RWPE1 (cell line): ENCODE measurements around the gene OSBPL10.
A peak's percentile ranks its signal among the peaks of the same experiment; 100 is the strongest.

Source experiments
- CTCF ChIA-PET: fragments of 350-600 bp; sonication (Branson Sonifier 250); formaldehyde crosslinking; extraction: SDS; loops from one replicate; lab custom pipeline; 2021; lab: Yijun Ruan, JAX
- POLR2A ChIA-PET: fragments of 400-600 bp; formaldehyde crosslinking; extraction: SDS; loops from one replicate; lab custom pipeline; 2020; ENCODE audit warnings: antibody characterized with exemption; ENCODE audit not compliant: low non-redundant PET; lab: Yijun Ruan, JAX
- DNase-seq: peaks from one replicate; pipeline ENCODE4 v3.0.0; 2012; ENCODE audit warnings: low spot score
- H3K27ac ChIP-seq: fragments of 450-650 bp; 2 replicates; pipeline ENCODE4 v1.5.1; 2017
- TF ChIP-seq, protein P1 (sequence below): fragments of 450-650 bp; conservative IDR thresholded peaks from 2 replicates; pipeline ENCODE4 v1.5.1; 2017; ENCODE audit warnings: low read depth, mild to moderate bottlenecking

OSBPL10 gene

GRCh38 chr3:31884251-31884650, 96.8 kb downstream of the OSBPL10 start:
- ChIA-PET CTCF (no interaction called here), POLR2A (no interaction called here)
- TF ChIP-seq, protein P1, sequence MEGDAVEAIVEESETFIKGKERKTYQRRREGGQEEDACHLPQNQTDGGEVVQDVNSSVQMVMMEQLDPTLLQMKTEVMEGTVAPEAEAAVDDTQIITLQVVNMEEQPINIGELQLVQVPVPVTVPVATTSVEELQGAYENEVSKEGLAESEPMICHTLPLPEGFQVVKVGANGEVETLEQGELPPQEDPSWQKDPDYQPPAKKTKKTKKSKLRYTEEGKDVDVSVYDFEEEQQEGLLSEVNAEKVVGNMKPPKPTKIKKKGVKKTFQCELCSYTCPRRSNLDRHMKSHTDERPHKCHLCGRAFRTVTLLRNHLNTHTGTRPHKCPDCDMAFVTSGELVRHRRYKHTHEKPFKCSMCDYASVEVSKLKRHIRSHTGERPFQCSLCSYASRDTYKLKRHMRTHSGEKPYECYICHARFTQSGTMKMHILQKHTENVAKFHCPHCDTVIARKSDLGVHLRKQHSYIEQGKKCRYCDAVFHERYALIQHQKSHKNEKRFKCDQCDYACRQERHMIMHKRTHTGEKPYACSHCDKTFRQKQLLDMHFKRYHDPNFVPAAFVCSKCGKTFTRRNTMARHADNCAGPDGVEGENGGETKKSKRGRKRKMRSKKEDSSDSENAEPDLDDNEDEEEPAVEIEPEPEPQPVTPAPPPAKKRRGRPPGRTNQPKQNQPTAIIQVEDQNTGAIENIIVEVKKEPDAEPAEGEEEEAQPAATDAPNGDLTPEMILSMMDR: no peak
- DNase-seq: no peak
- H3K27ac ChIP-seq: no peak overlapping the region

GRCh38 chr3:31882895-31883294, 98.2 kb downstream of the OSBPL10 start:
- TF ChIP-seq, protein P1: no peak
- POLR2A ChIA-PET: no interaction called here
- peak overlapping the region; percentile 71 for H3K27ac ChIP-seq
- peak; percentile 32 for DNase-seq
- CTCF ChIA-PET: interaction anchor here (0.6 kb wide), 1 partner anchor 440 kb away, joined by 3 read pairs; no protein-coding TSS in a partner anchor

- H3K27ac ChIP-seq: peak overlapping the region; percentile 71
- ChIA-PET CTCF (interaction anchor here (0.6 kb wide), 1 partner anchor 440 kb away, joined by 3 read pairs; no protein-coding TSS in a partner anchor), POLR2A (no interaction called here)
- DNase-seq: no peak
- TF ChIP-seq, protein P1: no peak
Observed at GRCh38 chr3:31882431-31882830, 98.6 kb downstream of the OSBPL10 start.

- ChIA-PET POLR2A (no interaction called here), CTCF (no interaction called here)
- peak overlapping the region; percentile 81 for H3K27ac ChIP-seq
- TF ChIP-seq, protein P1: no peak
- peak; percentile 40 for DNase-seq
Observed at GRCh38 chr3:31880482-31881078, 100.5 kb downstream of the OSBPL10 start.

DNA sequence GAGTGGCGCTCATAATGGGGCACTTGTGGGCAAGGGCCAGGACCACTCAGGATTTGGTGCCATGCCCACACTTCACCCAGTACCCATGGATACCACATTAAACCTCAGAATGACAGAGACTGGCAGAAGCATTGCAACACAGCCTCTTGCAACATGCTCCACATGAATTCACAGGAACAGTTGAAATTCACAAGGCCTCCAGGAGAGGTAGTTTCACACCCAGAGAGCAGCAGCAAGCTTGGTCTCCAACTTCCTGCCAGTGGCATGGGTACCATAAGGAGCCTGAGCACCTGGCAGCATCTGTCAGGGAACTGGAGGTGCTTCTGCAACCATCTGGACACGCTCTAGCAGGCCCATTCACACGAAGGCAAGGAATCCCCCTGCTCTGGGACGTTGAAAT, 101.0 kb downstream of the OSBPL10 start:
- peak overlapping the region; percentile 81 for H3K27ac ChIP-seq
- CTCF ChIA-PET: no interaction called here
- TF ChIP-seq, protein P1: peak; percentile 42
- POLR2A ChIA-PET: no interaction called here
- no peak for DNase-seq

- peak overlapping the region; percentile 81 for H3K27ac ChIP-seq
- DNase-seq: no peak
- POLR2A ChIA-PET: no interaction called here
- TF ChIP-seq, protein P1: no peak
- CTCF ChIA-PET: no interaction called here
Observed at GRCh38 chr3:31879365-31879764, 101.7 kb downstream of the OSBPL10 start.
